SU-DHL-6 (cell line): Measurements from ENCODE around the gene ARVCF.

Source experiments
- H2AFZ ChIP-seq: fragments of 200-600 bp; sonication (generic); 2 replicates; pipeline ENCODE4 v1.6.1; 2014; ENCODE audit warnings: low read depth, mild to moderate bottlenecking, moderate library complexity, mixed read lengths, antibody characterized with exemption, low read length; ENCODE audit not compliant: severe bottlenecking
- H3F3A ChIP-seq: fragments of 200-600 bp; shearing (Covaris generic); 2 replicates; pipeline ENCODE4 v1.6.0; 2016; ENCODE audit warnings: antibody characterized with exemption, mild to moderate bottlenecking; ENCODE audit not compliant: insufficient read depth
- H3K27ac ChIP-seq: fragments of 200-600 bp; sonication (generic); 2 replicates; pipeline ENCODE4 v1.5.1; 2016; ENCODE audit warnings: low read depth, mild to moderate bottlenecking, low read length, moderate library complexity, mixed read lengths
- H3K27me3 ChIP-seq: fragments of 200-600 bp; sonication (generic), shearing (Covaris generic); 2 replicates; pipeline ENCODE4 v1.6.0; 2014; ENCODE audit warnings: mild to moderate bottlenecking, low read length
- H3K36me3 ChIP-seq: fragments of 200-600 bp; sonication (generic); 2 replicates; pipeline ENCODE4 v1.6.1; 2014; ENCODE audit warnings: mild to moderate bottlenecking, low read length, mixed read lengths
- H3K4me2 ChIP-seq: fragments of 300-600, 200-600 bp; shearing (Covaris generic), sonication (generic); 2 replicates; pipeline ENCODE4 v1.6.0; 2014; ENCODE audit warnings: low read length, low read depth, mild to moderate bottlenecking; ENCODE audit not compliant: poor library complexity, severe bottlenecking
- H3K4me3 ChIP-seq: fragments of 200-600 bp; sonication (generic); 2 replicates; pipeline ENCODE4 v1.5.1; 2014; ENCODE audit warnings: antibody characterized with exemption, low read length, mild to moderate bottlenecking, mixed read lengths; ENCODE audit not compliant: insufficient read depth, poor library complexity, severe bottlenecking
- H3K79me2 ChIP-seq: fragments of 200-600 bp; sonication (generic); 2 replicates; pipeline ENCODE4 v1.6.1; 2014; ENCODE audit warnings: mild to moderate bottlenecking, low read length, moderate library complexity; ENCODE audit not compliant: insufficient read depth
- H3K9ac ChIP-seq: fragments of 200-600 bp; sonication (generic); 2 replicates; pipeline ENCODE4 v1.7.0; 2014; ENCODE audit warnings: mild to moderate bottlenecking, low read length
- H3K9me2 ChIP-seq: fragments of 200-600 bp; sonication (generic); replicated peaks from 2 replicates; pipeline ENCODE4 v1.6.1; 2014; ENCODE audit warnings: low read length; ENCODE audit not compliant: insufficient read depth
- H3K9me3 ChIP-seq: fragments of 200-600 bp; sonication (generic); 2 replicates; pipeline ENCODE4 v1.6.1; 2014; ENCODE audit warnings: low read length, mixed read lengths; ENCODE audit not compliant: insufficient read depth
- H4K20me1 ChIP-seq: fragments of 200-600 bp; sonication (generic); 2 replicates; pipeline ENCODE4 v1.6.1; 2014; ENCODE audit warnings: low read depth, mild to moderate bottlenecking, antibody characterized with exemption, low read length, moderate library complexity, mixed read lengths
- EZH2phosphoT487 ChIP-seq: fragments of 200-600 bp; sonication (generic), shearing (Covaris generic); conservative IDR thresholded peaks from 2 replicates; pipeline ENCODE4 v1.6.1; 2018; ENCODE audit warnings: mild to moderate bottlenecking, antibody characterized with exemption, low read length, moderate library complexity, mixed read lengths
- TF ChIP-seq, protein P1 (sequence below): fragments of 200-600 bp; sonication (generic); IDR thresholded peaks from one replicate; pipeline ENCODE4 v1.5.1; 2017; ENCODE audit warnings: antibody characterized with exemption, mild to moderate bottlenecking, low read length, moderate library complexity; ENCODE audit not compliant: insufficient read depth, poor library complexity, severe bottlenecking

Gene ARVCF

DNA sequence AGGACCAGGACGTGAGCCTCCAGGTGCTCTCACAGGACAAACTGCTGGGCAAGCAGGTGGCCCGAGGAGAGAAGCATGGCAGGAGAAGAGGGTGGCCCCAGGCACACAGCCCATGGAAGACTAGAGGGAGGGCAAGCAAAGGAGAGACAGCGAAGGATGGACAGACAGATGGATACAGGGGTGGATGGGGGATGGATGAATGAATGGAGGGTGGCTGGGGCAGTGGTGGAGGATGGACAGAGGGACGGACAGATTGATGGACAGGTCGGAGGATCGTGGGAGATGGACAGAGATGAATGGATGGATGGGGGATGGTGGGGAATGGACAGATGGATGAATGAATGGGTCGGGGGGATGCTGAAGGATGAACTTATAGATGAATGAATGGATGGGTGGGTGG lies 22.7 kb downstream of the ARVCF start:
- H3K27me3 ChIP-seq, result no peaks in the 10 kb centered on the region
- no peak overlapping the region for H3K4me2 ChIP-seq
- no peak overlapping the region for H3K27ac ChIP-seq
- H3K36me3 ChIP-seq, result no peaks in the 10 kb centered on the region
- no peaks in the 10 kb centered on the region for H4K20me1 ChIP-seq
- TF ChIP-seq, protein P1, sequence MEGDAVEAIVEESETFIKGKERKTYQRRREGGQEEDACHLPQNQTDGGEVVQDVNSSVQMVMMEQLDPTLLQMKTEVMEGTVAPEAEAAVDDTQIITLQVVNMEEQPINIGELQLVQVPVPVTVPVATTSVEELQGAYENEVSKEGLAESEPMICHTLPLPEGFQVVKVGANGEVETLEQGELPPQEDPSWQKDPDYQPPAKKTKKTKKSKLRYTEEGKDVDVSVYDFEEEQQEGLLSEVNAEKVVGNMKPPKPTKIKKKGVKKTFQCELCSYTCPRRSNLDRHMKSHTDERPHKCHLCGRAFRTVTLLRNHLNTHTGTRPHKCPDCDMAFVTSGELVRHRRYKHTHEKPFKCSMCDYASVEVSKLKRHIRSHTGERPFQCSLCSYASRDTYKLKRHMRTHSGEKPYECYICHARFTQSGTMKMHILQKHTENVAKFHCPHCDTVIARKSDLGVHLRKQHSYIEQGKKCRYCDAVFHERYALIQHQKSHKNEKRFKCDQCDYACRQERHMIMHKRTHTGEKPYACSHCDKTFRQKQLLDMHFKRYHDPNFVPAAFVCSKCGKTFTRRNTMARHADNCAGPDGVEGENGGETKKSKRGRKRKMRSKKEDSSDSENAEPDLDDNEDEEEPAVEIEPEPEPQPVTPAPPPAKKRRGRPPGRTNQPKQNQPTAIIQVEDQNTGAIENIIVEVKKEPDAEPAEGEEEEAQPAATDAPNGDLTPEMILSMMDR, result no peak
- no peak for TF ChIP-seq EZH2phosphoT487
- H2AFZ ChIP-seq, result no peak overlapping the region
- H3K79me2 ChIP-seq, result no peaks in the 10 kb centered on the region
- no peaks in the 10 kb centered on the region for H3K9me2 ChIP-seq
- no peaks in the 10 kb centered on the region for H3K9me3 ChIP-seq
- H3K9ac ChIP-seq, result no peak overlapping the region
- no peak overlapping the region for H3K4me3 ChIP-seq
- no peaks in the 10 kb centered on the region for H3F3A ChIP-seq

DNA sequence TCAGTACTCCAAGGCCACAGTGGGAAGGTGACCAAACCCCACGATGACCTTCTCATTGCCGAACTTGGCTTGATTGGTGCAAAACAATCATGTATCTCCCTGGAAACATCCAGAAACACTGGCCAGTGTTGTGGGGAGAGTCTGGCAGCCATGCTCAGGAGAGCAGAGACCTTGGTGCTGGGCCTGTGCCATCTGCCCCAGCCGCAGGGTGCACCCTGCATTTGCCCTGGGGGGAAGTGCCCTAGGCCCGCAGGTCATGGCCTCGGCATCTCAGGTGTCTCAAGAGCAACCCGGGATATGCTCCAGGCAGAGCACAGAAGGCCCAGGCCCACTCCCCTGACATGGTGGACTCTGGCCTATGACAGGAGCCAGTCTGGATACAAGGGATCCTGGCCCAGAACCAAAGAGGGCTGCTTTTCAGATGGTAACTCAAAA lies 23.7 kb downstream of the ARVCF start:
- Histone ChIP-seq H3K79me2 (no peaks in the 10 kb centered on the region), H3K9ac (no peak overlapping the region), H3F3A (no peaks in the 10 kb centered on the region), H4K20me1 (no peaks in the 10 kb centered on the region), H3K9me3 (no peaks in the 10 kb centered on the region), H3K27me3 (no peaks in the 10 kb centered on the region), H3K9me2 (no peaks in the 10 kb centered on the region), H3K36me3 (no peaks in the 10 kb centered on the region), H3K4me3 (no peak overlapping the region), H2AFZ (no peak overlapping the region), H3K27ac (no peak overlapping the region), H3K4me2 (no peak overlapping the region)
- TF ChIP-seq, protein P1, result no peak
- TF ChIP-seq EZH2phosphoT487, result no peak

DNA sequence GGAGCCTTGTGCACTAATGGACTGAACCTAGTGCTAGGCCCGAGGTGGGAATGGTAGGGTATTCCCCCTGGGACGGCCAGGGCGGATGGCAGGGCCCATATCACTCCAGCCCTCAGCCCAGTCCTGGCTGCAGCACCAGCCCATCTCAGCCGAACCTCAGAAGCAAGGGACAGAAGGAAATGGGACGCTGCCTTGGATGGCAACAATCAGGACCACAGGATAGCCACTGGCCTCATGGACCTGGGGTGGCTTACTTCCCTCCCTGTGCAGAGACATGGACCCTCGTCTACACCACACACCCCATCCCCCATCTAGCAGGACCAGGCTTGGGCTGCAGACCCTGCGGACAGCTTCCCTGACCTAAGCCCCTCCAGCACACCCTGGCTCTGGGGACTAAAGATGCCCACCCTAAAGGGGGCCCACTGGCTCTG lies 24.1 kb downstream of the ARVCF start:
- H3K36me3 ChIP-seq, result no peaks in the 10 kb centered on the region
- TF ChIP-seq, protein P1, result no peak
- no peak for TF ChIP-seq EZH2phosphoT487
- H3K9me3 ChIP-seq, result no peaks in the 10 kb centered on the region
- no peaks in the 10 kb centered on the region for H3K27me3 ChIP-seq
- no peaks in the 10 kb centered on the region for H3K79me2 ChIP-seq
- no peak overlapping the region for H3K4me3 ChIP-seq
- H3K4me2 ChIP-seq, result no peak overlapping the region
- no peaks in the 10 kb centered on the region for H3K9me2 ChIP-seq
- no peak overlapping the region for H2AFZ ChIP-seq
- no peak overlapping the region for H3K27ac ChIP-seq
- H3F3A ChIP-seq, result no peaks in the 10 kb centered on the region
- H4K20me1 ChIP-seq, result no peaks in the 10 kb centered on the region
- no peak overlapping the region for H3K9ac ChIP-seq
